Measurements from ENCODE around the gene NMRK2.
"Not testable (repeated sequence)": the region's sequence is repeated elsewhere in the genome, so short reads cannot be mapped to it uniquely, and the experiment has no call there.

Gene NMRK2

GRCh38 chr19:3966051-3967017, 33.5 kb downstream of the NMRK2 start:
- DNase-seq = no peak

- DNase-seq = not testable (repeated sequence)
Observed at GRCh38 chr19:3967983-3968382, 35.1 kb downstream of the NMRK2 start.

DNA sequence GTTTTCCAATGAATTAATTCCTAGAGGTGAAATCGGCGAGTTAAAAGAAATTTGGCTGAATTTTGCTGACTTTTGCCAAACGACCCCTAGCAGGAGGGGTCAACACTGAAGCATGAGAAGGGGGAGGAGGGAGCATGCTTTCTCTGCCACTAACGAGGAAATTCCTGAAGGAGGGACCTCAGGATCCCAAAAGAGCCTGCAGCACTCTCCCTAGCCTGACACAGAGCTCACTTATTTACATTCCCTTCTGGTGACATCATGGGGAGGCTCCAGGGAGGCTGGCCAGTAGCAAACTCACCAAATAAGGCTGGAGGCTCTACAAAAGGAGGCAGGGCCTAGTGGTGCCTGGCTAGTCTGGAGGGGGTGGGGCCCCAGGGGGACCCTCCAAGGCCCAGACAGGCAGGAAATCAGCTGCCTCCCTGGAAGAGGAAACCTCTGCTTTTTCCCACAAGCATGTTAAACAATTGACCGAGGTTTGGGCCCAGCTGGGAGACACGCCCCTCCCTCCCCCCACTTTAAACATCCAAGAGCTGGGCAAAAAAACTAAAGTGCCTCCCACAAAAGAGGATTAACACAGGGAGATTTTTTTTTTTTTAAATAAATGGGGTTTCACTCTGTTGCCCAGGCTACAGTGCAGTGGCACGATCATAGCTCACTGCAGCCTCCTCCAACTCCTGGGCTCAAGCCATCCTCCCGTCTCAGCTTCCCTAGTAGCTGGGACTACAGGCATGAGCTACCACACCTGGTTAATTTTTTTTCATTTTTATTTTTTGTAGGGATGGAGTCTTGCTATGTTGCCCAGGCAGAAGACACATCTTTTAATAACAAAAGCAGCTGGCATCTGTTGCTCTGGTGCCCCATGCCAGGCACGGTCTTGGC, 35.9 kb downstream of the NMRK2 start:
- DNase-seq = no peak

DNA sequence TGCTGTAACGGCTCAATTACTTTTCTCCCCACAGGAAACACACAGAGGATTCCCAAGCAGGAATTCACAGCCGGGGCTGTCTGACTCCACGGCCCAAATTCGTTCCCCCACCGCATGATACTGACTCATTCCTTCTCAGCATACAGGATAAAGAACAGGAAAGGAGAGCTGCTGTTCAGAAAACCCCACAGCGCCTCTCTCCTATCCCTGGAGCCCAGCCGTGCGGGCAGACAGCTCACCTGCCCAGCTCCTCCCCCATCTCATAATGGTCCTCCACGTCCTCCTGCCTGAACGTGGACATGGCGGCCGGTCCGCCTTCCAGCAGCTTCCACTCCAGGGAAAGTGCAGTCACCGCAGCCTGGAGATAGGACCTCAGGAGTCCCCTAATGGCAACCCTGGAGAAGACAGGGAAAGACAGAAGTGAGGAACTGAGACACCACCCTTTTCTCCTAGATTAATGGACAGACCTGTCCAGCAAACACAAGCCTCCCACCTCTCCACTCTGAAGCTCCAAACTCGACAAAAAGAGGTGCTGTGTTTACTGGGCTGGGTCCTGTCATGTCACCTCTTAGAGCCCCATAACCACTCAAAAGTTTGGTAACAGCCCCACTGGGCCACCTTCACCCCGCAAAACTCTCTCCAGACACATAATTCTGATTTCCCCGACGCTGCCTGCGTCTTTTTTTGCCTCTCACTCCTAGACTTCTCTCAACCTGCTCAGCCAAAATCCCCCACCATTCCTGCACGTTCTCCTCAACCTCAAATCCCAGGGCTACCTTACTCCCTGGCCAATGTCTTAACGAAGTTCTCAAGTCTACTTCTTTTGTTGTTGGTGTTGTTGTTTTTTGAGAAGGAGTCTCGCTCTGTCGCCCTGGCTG, 36.8 kb downstream of the NMRK2 start:
- no peak for DNase-seq

DNA sequence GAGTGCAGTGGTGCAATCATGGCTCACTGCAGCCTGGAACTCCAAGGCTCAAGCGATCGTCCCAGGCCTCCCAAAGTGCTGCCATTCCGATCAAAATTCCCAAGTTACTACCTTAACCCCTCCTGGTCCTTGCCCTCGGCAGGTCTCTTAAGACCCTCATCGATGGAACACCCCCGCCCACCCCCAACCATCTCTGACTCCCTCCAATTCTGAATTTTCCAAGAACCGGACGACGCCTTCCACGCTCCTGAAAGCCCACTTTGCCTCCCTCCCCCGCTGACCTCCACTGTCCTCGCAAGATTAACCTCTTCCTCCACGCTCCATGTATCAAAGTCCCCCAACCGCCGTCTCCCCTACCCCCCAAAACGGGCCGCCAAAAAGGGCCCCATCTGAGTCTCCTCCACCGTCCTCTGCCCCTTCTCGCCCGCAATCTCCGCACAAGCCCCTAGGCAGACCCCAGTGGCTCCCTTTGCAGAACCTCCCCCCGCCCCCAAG, 37.5 kb downstream of the NMRK2 start:
- no peak for DNase-seq

DNA sequence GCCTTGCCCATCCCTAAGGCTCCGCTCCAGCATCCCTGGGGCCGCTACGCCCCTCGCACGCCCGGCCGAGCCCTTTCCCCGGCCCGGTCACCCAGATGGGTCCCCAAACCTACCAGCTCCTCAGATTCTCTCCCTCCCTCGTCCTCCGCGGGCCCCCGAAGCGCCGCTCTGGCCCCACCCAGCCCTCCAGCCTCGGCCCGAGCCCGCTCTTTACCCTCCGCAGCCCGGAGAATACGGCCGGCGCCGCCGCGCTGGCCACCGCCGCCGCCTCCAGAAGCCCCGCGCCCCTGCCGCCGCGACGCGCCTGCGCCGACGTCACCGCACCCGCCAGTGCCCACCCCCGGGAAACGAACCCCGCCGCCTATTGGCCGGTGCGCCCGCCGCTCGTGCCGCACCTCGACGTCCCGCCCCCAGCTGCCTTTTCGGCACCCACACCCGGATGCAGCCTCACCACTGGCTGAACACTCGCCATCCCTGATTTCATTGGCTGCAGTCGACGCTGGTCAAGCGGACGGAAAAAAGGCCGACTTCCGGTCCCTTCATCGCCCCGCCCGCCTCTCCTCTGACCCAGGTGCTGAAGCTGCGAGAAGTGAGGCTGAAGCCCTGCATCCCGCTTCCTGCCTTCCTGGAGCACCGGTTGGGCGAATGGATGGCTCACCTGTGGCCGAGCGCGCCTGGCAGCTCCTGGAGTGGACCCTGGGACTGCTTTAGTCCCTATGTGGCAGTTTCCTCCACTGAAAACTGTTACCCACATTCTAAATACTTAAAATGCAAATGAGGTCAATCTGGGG, 38.1 kb downstream of the NMRK2 start, which contains the start of gene DAPK3:
Gene DAPK3, minus strand, starts transcription at position 292 of the 791 bp plus-strand sequence. CDS start 1,364 bp downstream, outside the sequence.
- peak; percentile 93 for DNase-seq

DNA sequence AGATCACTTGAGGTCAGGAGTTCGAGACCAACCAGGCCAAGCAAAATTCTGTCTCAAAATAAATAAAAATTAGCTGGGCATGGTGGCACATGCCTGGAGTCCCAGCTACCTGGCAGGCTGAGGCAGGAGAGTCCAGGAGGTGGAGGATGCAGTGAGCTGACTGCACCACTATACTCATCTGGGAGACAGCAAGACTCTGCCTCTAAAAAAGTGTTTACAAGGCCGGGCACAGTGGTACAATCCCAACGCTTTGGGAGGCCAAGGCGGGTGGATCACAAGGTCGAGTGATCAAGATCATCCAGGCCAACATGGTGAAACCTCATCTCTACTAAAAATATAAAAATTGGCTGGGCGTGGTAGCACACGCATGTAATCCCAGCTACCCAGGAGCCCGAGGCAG, 42.3 kb downstream of the NMRK2 start:
- peak; percentile 10 for DNase-seq

- DNase-seq = peak; percentile 23
Observed at GRCh38 chr19:3975637-3976087, 42.8 kb downstream of the NMRK2 start.

GRCh38 chr19:3976495-3977241, 43.8 kb downstream of the NMRK2 start:
- DNase-seq = peak; percentile 18

DNA sequence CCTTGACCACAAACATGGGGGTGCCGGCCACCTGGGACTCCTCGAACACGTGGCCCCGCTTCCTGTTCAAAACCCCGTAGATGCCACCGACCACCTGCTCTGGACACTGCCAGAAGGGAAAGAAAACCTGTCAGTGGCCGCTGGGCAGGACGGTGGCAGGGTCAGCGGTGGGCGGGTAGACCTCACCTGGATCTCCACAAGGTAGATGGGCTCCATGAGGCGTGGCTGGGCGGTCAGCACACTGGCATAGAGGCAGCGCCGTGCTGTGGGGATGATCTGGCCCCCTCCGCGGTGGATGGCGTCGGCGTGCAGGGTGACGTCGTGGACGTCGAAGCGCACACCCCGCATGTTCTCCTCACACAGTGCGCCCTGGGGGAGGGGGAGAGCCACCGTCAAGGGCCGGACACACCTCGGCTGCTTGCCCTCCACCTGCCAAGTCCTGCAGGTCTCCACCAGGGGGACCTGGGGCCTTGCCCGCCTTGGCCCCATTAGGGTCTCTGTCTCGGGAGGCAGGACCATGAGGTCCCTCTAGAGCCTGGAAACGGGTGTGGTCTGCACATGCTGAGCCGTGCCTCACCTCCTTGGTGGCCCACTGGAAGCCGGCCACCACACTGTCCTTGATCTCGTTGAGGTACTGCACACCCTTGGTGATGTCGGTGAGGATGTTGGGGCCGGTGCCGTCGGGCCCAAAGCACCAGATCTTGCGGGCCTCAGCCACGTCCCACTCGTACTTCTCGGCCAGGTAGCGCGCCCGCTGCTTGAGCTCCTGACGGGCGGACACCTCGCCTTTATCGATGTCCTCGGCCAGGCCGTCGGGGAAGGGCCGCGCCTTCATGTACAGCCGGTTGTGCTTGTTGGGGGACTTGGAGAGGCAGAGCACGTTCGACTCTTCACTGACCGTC, 44.6 kb downstream of the NMRK2 start:
- DNase-seq = peak; percentile 22

GRCh38 chr19:3978145-3978544, 45.3 kb downstream of the NMRK2 start:
- DNase-seq = no peak

DNA sequence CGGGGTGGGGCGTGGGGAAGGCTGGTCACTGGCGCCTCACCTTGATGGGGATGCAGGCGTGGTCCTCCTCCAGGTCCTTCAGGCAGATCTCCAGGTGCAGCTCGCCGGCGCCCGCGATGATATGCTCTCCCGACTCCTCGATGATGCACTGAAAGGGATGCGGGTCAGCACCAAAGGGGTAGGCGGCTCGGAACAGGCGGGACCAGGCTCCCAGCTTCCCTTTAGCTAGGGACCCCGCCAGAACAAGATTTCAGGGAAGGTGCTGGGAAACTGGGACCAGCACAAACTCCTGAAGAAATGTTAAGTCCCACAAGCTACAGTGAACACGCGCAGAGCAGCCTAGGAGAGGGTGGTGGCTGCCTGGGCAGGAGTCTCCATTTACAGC, 46.4 kb downstream of the NMRK2 start:
- DNase-seq = no peak

- DNase-seq = peak; percentile 8
Observed at GRCh38 chr19:3979674-3980352, 46.9 kb downstream of the NMRK2 start.

DNA sequence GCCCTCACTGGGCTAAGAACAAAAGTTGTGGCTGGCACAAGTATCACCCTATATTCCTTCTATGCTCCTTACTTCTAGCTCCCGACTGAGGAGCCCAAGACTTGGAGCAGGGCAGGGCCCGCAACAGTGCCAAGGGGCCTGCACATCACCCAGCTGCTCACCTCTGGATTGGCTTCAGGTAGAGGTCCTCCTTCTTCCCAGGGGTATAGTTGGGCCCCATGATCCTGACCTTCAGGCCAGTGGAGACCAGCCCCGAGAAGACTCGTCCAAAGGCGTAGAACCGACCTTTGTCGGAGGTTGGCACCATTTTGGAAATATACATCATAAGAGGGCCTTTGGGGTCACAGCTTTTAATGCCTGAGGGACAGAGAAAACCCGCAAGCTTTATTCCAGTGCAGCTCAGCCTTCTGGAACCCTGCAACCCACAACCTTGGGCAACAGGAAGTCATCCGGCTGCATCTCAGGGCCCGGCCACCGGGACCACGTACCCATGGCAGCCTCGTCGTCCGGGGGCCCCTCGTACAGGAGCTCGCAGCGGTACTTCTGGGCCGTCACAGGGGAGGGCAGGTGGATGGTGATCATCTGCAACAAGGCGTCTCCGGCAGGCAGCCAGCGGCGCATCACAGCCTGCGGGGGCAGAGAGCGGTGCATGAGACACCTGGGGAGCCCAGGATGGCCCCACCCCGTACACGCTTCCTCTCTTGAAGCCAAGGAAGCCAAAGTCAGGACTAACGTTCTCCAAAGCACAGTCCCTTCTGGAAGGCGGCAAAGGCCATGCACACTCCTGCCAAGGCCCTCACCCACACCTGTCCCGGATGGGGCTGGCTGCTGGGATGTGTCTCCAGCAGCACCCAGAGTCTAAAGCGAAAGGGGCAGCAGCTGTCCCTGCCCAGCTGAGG, 47.7 kb downstream of the NMRK2 start:
- DNase-seq = no peak

- DNase-seq = no peak
Observed at GRCh38 chr19:3981373-3981735, 48.5 kb downstream of the NMRK2 start.

- DNase-seq = no peak
Observed at GRCh38 chr19:3981736-3982681, 49.1 kb downstream of the NMRK2 start.

All from CD4-positive, alpha-beta T cell treated with Interleukin-12 subunit alpha and Interleukin-12 subunit beta, for 1 hour (primary cell).